GM12891 (cell line): ENCODE results near the gene KDM4B.

Experiments used
- POLR2A ChIP-seq: IDR thresholded peaks from 2 replicates; pipeline ENCODE4 v1.6.1; 2011; ENCODE audit warnings: low read depth, low read length, control low read depth
- POLR2AphosphoS5 ChIP-seq: IDR thresholded peaks from 2 replicates; pipeline ENCODE4 v1.6.1; 2011; ENCODE audit warnings: low read depth, low read length, control low read depth
- SPI1 ChIP-seq: IDR thresholded peaks from 2 replicates; pipeline ENCODE4 v1.6.1; 2011; ENCODE audit warnings: low read depth, low read length, control low read depth

- TF ChIP-seq POLR2A (no peak), SPI1 (no peak), POLR2AphosphoS5 (no peak)
These were observed 102.7 kb downstream of the KDM4B start for GRCh38 chr19:5071579-5071978.
